GM13977 (cell line): ENCODE results near the gene DOCK9.

Experiments
- DNase-seq: peaks from one replicate; pipeline ENCODE4 v3.0.0; 2012; ENCODE audit warnings: low spot score
- CTCF ChIP-seq: IDR thresholded peaks from 2 replicates; pipeline ENCODE4 v1.5.1; 2012; ENCODE audit warnings: mild to moderate bottlenecking, control low read depth; ENCODE audit not compliant: insufficient read depth; ENCODE audit errors: extremely low read depth, missing control alignments
- in situ Hi-C: fragments of 300-500 bp; cut with MboI; formaldehyde crosslinking; loops from one replicate; pipeline ENCODE4 v1.12.0; 2022; ENCODE audit warnings: low sequenced_read_pairs, low pct_unique_long_range_greater_than_20kb, mixed read lengths, inconsistent platforms; ENCODE audit not compliant: unreplicated experiment

Gene DOCK9

GRCh38 chr13:98846521-98846920, 131.3 kb downstream of the DOCK9 start:
- in situ Hi-C loops: loop anchor here (25.0 kb wide), 1 partner anchor 984 kb away; no protein-coding TSS in a partner anchor
- no peak for TF ChIP-seq CTCF
- no peak for DNase-seq

GRCh38 chr13:98845742-98846141, 132.1 kb downstream of the DOCK9 start:
- TF ChIP-seq CTCF: no peak
- in situ Hi-C loops: loop anchor here (25.0 kb wide), 1 partner anchor 983 kb away; no protein-coding TSS in a partner anchor
- no peak for DNase-seq

GRCh38 chr13:98844021-98844420, 133.8 kb downstream of the DOCK9 start:
- DNase-seq: no peak
- in situ Hi-C loops: loop anchor here (25.0 kb wide), 1 partner anchor 982 kb away; no protein-coding TSS in a partner anchor
- no peak for TF ChIP-seq CTCF

- in situ Hi-C loops: loop anchor here (25.0 kb wide), 1 partner anchor 981 kb away; no protein-coding TSS in a partner anchor
- no peak for TF ChIP-seq CTCF
- DNase-seq: no peak
Measured at GRCh38 chr13:98843482-98843877, 134.4 kb downstream of the DOCK9 start.

GRCh38 chr13:98842858-98843481, 134.9 kb downstream of the DOCK9 start:
- DNase-seq: peak; percentile 52
- peak; percentile 90 for TF ChIP-seq CTCF
- in situ Hi-C loops: loop anchor here (25.0 kb wide), 1 partner anchor 981 kb away; no protein-coding TSS in a partner anchor

GRCh38 chr13:98842070-98842469, 135.8 kb downstream of the DOCK9 start:
- in situ Hi-C loops: loop anchor here (25.0 kb wide), 1 partner anchor 980 kb away; no protein-coding TSS in a partner anchor
- no peak for TF ChIP-seq CTCF
- DNase-seq: no peak
